ENCODE results near the gene RPL36AL. TPM values are rescaled to one million over a fixed set of nuclear protein-coding genes. Genes with fewer than 3 reads are reported as not detected.

Gene RPL36AL
- total RNA-seq, 1 donor from 2014 or later: 170 TPM

DNA sequence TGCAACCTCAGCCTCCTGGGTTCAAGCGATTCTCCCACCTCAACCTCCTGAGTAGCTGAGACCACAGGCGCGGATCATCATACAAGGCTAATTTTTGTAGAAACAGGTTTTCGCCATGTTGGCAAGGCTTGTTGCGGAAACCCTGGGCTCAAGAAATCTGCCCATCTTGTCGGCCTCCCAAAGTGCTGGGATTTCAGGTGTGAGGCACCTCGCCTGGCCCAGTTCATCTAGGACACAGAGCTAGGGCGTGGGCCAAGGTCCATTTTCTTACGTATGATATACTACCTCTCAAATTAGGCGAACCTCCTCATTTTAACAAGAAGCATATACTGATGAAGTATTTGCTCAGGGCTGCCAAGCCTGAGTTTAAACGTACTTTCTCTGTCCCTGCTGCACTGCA, 36.4 kb downstream of the RPL36AL start:
- H3K27ac ChIP-seq: peak overlapping the region; percentile 9
- no peak overlapping the region for H3K9ac ChIP-seq
- peaks cover 69% of the 10 kb centered on the region for H4K20me1 ChIP-seq (ENCODE audit: low read depth)

GRCh38 chr14:49583629-49584028, 36.8 kb downstream of the RPL36AL start:
- peaks cover 28% of the 10 kb centered on the region for H3K4me1 Mint-ChIP-seq
- Histone ChIP-seq H3K4me1 (peaks cover 6% of the 10 kb centered on the region), H3K9ac (no peak overlapping the region), H3K79me2 (ENCODE audit: low read depth) (peaks cover 76% of the 10 kb centered on the region), H3K36me3 (peaks cover 15% of the 10 kb centered on the region), H3K9me3 (ENCODE audit: low read depth) (no peaks in the 10 kb centered on the region), H3K4me3 (peak overlapping the region; percentile 76), H4K20me1 (ENCODE audit: low read depth) (peaks cover 73% of the 10 kb centered on the region), H3F3A (ENCODE audit: low read depth) (peaks cover 42% of the 10 kb centered on the region), H3K27ac (no peak overlapping the region), H3K27me3 (no peaks in the 10 kb centered on the region), H2AFZ (replicated peaks) (no peak overlapping the region), H3K4me2 (peak overlapping the region; percentile 82)
- H3K4me3 Mint-ChIP-seq: peak overlapping the region; percentile 80
- H3K9me3 Mint-ChIP-seq: peaks cover 4% of the 10 kb centered on the region
- no peak for DNase-seq (ENCODE audit: low spot score)
- H3K27me3 Mint-ChIP-seq (ENCODE audit: insufficient read depth, low read depth): peaks cover 20% of the 10 kb centered on the region
- H3K36me3 Mint-ChIP-seq: peaks cover 36% of the 10 kb centered on the region
- H3K27ac Mint-ChIP-seq: no peak overlapping the region
- TF ChIP-seq, protein P1, sequence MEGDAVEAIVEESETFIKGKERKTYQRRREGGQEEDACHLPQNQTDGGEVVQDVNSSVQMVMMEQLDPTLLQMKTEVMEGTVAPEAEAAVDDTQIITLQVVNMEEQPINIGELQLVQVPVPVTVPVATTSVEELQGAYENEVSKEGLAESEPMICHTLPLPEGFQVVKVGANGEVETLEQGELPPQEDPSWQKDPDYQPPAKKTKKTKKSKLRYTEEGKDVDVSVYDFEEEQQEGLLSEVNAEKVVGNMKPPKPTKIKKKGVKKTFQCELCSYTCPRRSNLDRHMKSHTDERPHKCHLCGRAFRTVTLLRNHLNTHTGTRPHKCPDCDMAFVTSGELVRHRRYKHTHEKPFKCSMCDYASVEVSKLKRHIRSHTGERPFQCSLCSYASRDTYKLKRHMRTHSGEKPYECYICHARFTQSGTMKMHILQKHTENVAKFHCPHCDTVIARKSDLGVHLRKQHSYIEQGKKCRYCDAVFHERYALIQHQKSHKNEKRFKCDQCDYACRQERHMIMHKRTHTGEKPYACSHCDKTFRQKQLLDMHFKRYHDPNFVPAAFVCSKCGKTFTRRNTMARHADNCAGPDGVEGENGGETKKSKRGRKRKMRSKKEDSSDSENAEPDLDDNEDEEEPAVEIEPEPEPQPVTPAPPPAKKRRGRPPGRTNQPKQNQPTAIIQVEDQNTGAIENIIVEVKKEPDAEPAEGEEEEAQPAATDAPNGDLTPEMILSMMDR (IDR thresholded peaks at IDR 0.05): no peak
- TF ChIP-seq EZH2 (IDR thresholded peaks at IDR 0.05): no peak
- no peak for TF ChIP-seq EZH2phosphoT487 (IDR thresholded peaks at IDR 0.05)

More for the DNA sequence above, 36.4 kb downstream of the RPL36AL start:
- H3K4me2 ChIP-seq: peak overlapping the region; percentile 82
- Mint-ChIP-seq H3K4me3 (peak overlapping the region; percentile 95), H3K27me3 (ENCODE audit: insufficient read depth, low read depth) (peaks cover 20% of the 10 kb centered on the region), H3K4me1 (peaks cover 28% of the 10 kb centered on the region), H3K9me3 (peaks cover 4% of the 10 kb centered on the region), H3K36me3 (peaks cover 36% of the 10 kb centered on the region), H3K27ac (no peak overlapping the region)
- peaks cover 6% of the 10 kb centered on the region for H3K4me1 ChIP-seq
- H2AFZ ChIP-seq (replicated peaks): no peak overlapping the region
- no peak for DNase-seq (ENCODE audit: low spot score)
- peaks cover 15% of the 10 kb centered on the region for H3K36me3 ChIP-seq
- peaks cover 72% of the 10 kb centered on the region for H3K79me2 ChIP-seq (ENCODE audit: low read depth)
- peaks cover 42% of the 10 kb centered on the region for H3F3A ChIP-seq (ENCODE audit: low read depth)
- no peaks in the 10 kb centered on the region for H3K27me3 ChIP-seq
- TF ChIP-seq EZH2phosphoT487 (IDR thresholded peaks at IDR 0.05) (no peak), EZH2 (IDR thresholded peaks at IDR 0.05) (no peak)
- TF ChIP-seq, protein P1 (IDR thresholded peaks at IDR 0.05): no peak
- peak overlapping the region; percentile 76 for H3K4me3 ChIP-seq
- H3K9me3 ChIP-seq (ENCODE audit: low read depth): no peaks in the 10 kb centered on the region

DNA sequence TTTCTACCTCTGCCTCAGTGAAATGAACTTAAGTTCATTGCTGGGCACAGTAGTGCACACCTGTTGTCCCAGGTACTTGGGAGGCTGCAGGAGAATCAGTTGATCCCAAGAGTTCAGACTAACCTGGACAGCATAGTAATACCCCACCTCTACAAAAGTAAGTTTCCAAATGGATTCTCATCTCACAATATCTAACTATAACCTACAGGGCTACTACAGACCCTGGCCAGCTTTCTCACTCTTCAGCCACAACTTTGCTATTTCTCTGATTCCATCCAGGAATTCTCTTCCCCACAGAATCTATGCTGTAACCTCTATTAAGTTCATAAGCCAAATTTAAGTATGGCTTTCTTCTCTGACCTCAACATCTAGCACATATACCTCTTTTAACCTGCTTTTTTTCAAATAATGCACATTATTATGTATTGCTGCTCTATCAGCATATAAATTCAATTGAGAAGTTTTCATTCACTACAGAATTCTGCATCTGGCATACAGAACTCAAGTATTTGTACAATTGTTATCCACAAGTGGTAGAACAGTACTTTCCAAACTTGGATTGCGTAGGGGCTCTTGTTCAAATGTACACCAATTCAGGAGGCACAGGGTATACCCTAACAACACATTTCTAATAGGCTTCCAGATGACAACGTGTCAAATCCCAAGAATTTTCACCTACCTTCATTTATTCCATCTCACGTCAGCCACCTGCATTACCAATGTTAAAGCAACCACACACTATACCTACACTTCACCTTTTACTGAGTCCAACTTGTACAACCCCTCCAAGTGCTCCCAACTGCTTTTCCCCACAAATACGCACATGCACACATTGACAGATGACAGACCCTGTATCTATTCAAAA, 38.1 kb downstream of the RPL36AL start:
- no peak overlapping the region for H3K4me2 ChIP-seq
- H3F3A ChIP-seq (ENCODE audit: low read depth): peaks cover 35% of the 10 kb centered on the region
- no peaks in the 10 kb centered on the region for H3K9me3 ChIP-seq (ENCODE audit: low read depth)
- no peak overlapping the region for H3K9ac ChIP-seq
- Mint-ChIP-seq H3K27me3 (ENCODE audit: insufficient read depth, low read depth) (peaks cover 20% of the 10 kb centered on the region), H3K4me1 (peaks cover 28% of the 10 kb centered on the region), H3K36me3 (peaks cover 43% of the 10 kb centered on the region), H3K27ac (no peak overlapping the region), H3K4me3 (no peak overlapping the region), H3K9me3 (peaks cover 4% of the 10 kb centered on the region)
- H3K4me1 ChIP-seq: peaks cover 6% of the 10 kb centered on the region
- no peaks in the 10 kb centered on the region for H3K27me3 ChIP-seq
- TF ChIP-seq, protein P1 (IDR thresholded peaks at IDR 0.05): no peak
- TF ChIP-seq EZH2phosphoT487 (IDR thresholded peaks at IDR 0.05) (no peak), EZH2 (IDR thresholded peaks at IDR 0.05) (no peak)
- peaks cover 77% of the 10 kb centered on the region for H4K20me1 ChIP-seq (ENCODE audit: low read depth)
- no peak overlapping the region for H3K4me3 ChIP-seq
- no peak overlapping the region for H2AFZ ChIP-seq (replicated peaks)
- no peak overlapping the region for H3K27ac ChIP-seq
- H3K79me2 ChIP-seq (ENCODE audit: low read depth): peaks cover 78% of the 10 kb centered on the region
- DNase-seq (ENCODE audit: low spot score): no peak
- H3K36me3 ChIP-seq: peaks cover 15% of the 10 kb centered on the region
